ENCODE data around the gene DEPP1. TPM values are rescaled to one million over a fixed set of nuclear protein-coding genes. Genes with fewer than 3 reads are reported as not detected.

Gene DEPP1
- total RNA-seq, 2 donors from 2014 or later: 27.2 to 144 TPM

GRCh38 chr10:44968091-44968490, 10.5 kb downstream of the DEPP1 start:
- H3K4me3 ChIP-seq: no peak overlapping the region
- TF ChIP-seq POLR2AphosphoS5 (IDR thresholded peaks at IDR 0.05): no peak
- no peak for TF ChIP-seq POLR2A (IDR thresholded peaks at IDR 0.05)
- TF ChIP-seq CTCF (IDR thresholded peaks at IDR 0.05): no peak
- no peak for DNase-seq (ENCODE audit: low spot score)

GRCh38 chr10:44967616-44968015, 11.0 kb downstream of the DEPP1 start:
- TF ChIP-seq POLR2A (IDR thresholded peaks at IDR 0.05): no peak
- TF ChIP-seq POLR2AphosphoS5 (IDR thresholded peaks at IDR 0.05): no peak
- H3K27ac ChIP-seq: no peak overlapping the region
- H3K4me3 ChIP-seq: no peak overlapping the region
- H3K36me3 ChIP-seq: no peaks in the 10 kb centered on the region
- no peaks in the 10 kb centered on the region for H3K9me3 ChIP-seq
- intact Hi-C loops (cut with DNase I): no loop called here
- WGBS: 89% methylated on average over 4 of the region's 4 CpGs
- H3K27me3 ChIP-seq (replicated peaks; ENCODE audit: insufficient read depth): no peaks in the 10 kb centered on the region
- H3K4me1 ChIP-seq (replicated peaks): peaks cover 11% of the 10 kb centered on the region
- no peak for DNase-seq (ENCODE audit: low spot score)

More at GRCh38 chr10:44968091-44968490, 10.5 kb downstream of the DEPP1 start:
- peaks cover 11% of the 10 kb centered on the region for H3K4me1 ChIP-seq (replicated peaks)
- no peaks in the 10 kb centered on the region for H3K36me3 ChIP-seq
- whole genome bisulfite sequencing: 58% methylated on average over 3 of the region's 3 CpGs
- no peak overlapping the region for H3K27ac ChIP-seq
- H3K27me3 ChIP-seq (replicated peaks; ENCODE audit: insufficient read depth): no peaks in the 10 kb centered on the region
- intact Hi-C loops (cut with DNase I): no loop called here
- H3K9me3 ChIP-seq: no peaks in the 10 kb centered on the region

- Histone ChIP-seq H3K4me1 (replicated peaks) (peaks cover 11% of the 10 kb centered on the region), H3K9me3 (no peaks in the 10 kb centered on the region), H3K27ac (no peak overlapping the region), H3K27me3 (replicated peaks; ENCODE audit: insufficient read depth) (no peaks in the 10 kb centered on the region), H3K4me3 (no peak overlapping the region), H3K36me3 (no peaks in the 10 kb centered on the region)
- intact Hi-C loops (cut with DNase I): no loop called here
- TF ChIP-seq CTCF (IDR thresholded peaks at IDR 0.05) (peak in 1 of 4 experiments; percentile 27), POLR2A (IDR thresholded peaks at IDR 0.05) (no peak)
- 93% methylated on average over 8 of the region's 8 CpGs for WGBS
- no peak for DNase-seq (ENCODE audit: low spot score)
These were observed 11.6 kb downstream of the DEPP1 start for GRCh38 chr10:44966816-44967509.

- Histone ChIP-seq H3K27ac (no peak overlapping the region), H3K4me3 (no peak overlapping the region), H3K4me1 (replicated peaks) (peaks cover 11% of the 10 kb centered on the region), H3K27me3 (replicated peaks; ENCODE audit: insufficient read depth) (no peaks in the 10 kb centered on the region), H3K9me3 (no peaks in the 10 kb centered on the region), H3K36me3 (no peaks in the 10 kb centered on the region)
- DNase-seq (ENCODE audit: low spot score): no peak
- 87% methylated on average over 8 of the region's 8 CpGs for WGBS
- TF ChIP-seq POLR2AphosphoS5 (IDR thresholded peaks at IDR 0.05) (no peak), POLR2A (IDR thresholded peaks at IDR 0.05) (no peak), CTCF (IDR thresholded peaks at IDR 0.05) (no peak)
- intact Hi-C loops (cut with DNase I): no loop called here
These were observed 12.3 kb downstream of the DEPP1 start for GRCh38 chr10:44966129-44966815.

GRCh38 chr10:44965651-44966097, 12.9 kb downstream of the DEPP1 start:
- DNase-seq (ENCODE audit: low spot score): no peak
- TF ChIP-seq POLR2A (IDR thresholded peaks at IDR 0.05): no peak
- TF ChIP-seq CTCF (IDR thresholded peaks at IDR 0.05): no peak
- no peak for TF ChIP-seq POLR2AphosphoS5 (IDR thresholded peaks at IDR 0.05)
- 94% methylated on average over 6 of the region's 6 CpGs for WGBS
- H3K4me3 ChIP-seq: no peak overlapping the region
- intact Hi-C loops (cut with DNase I): no loop called here
- no peak overlapping the region for H3K27ac ChIP-seq
- H3K4me1 ChIP-seq (replicated peaks): peaks cover 11% of the 10 kb centered on the region
- no peaks in the 10 kb centered on the region for H3K27me3 ChIP-seq (replicated peaks; ENCODE audit: insufficient read depth)
- no peaks in the 10 kb centered on the region for H3K36me3 ChIP-seq
- H3K9me3 ChIP-seq: no peaks in the 10 kb centered on the region

Measured in prostate gland (tissue), 2 donors.